ENCODE measurements around the gene NDRG2.

NDRG2 gene

GRCh38 chr14:21057803-21058675 lies 33.2 kb upstream of the NDRG2 start, which contains the start of gene RNASE8:
TSS of gene RNASE8 (plus strand) at chr14:21057822. CDS start at chr14:21057893, 71 bp downstream.
- H3K9me3 ChIP-seq, result no peaks in the 10 kb centered on the region
- no peaks in the 10 kb centered on the region for H3K4me1 ChIP-seq (ENCODE audit: control insufficient read depth in 1 of 2, insufficient read depth in 1 of 2, low read depth in 1 of 2, low read length in 1 of 2)
- H3K36me3 ChIP-seq, result no peaks in the 10 kb centered on the region
- H3K4me3 ChIP-seq (ENCODE audit: low read depth in 1 of 2, low read length in 1 of 2), result no peak within 1 kb of the TSS
- H3K27me3 ChIP-seq, result peaks cover 30% of the 10 kb centered on the region
- H3K27ac ChIP-seq, result no peak within 1 kb of the TSS
- no peak for TF ChIP-seq CTCF (IDR thresholded peaks at IDR 0.05)

GRCh38 chr14:21056520-21057163 lies 31.8 kb upstream of the NDRG2 start:
- Histone ChIP-seq H3K27ac (no peak overlapping the region), H3K36me3 (no peaks in the 10 kb centered on the region), H3K4me1 (ENCODE audit: control insufficient read depth in 1 of 2, insufficient read depth in 1 of 2, low read depth in 1 of 2, low read length in 1 of 2) (no peaks in the 10 kb centered on the region), H3K27me3 (peaks cover 17% of the 10 kb centered on the region), H3K4me3 (ENCODE audit: low read depth in 1 of 2, low read length in 1 of 2) (no peak overlapping the region), H3K9me3 (no peaks in the 10 kb centered on the region)
- no peak for TF ChIP-seq CTCF (IDR thresholded peaks at IDR 0.05)

GRCh38 chr14:21055432-21056117 lies 30.7 kb upstream of the NDRG2 start:
- Histone ChIP-seq H3K4me1 (ENCODE audit: control insufficient read depth in 1 of 2, insufficient read depth in 1 of 2, low read depth in 1 of 2, low read length in 1 of 2) (no peaks in the 10 kb centered on the region), H3K36me3 (no peaks in the 10 kb centered on the region), H3K27ac (no peak overlapping the region), H3K27me3 (peaks cover 7% of the 10 kb centered on the region), H3K4me3 (ENCODE audit: low read depth in 1 of 2, low read length in 1 of 2) (no peak overlapping the region), H3K9me3 (no peaks in the 10 kb centered on the region)
- no peak for TF ChIP-seq CTCF (IDR thresholded peaks at IDR 0.05)

GRCh38 chr14:21054768-21055145 lies 29.9 kb upstream of the NDRG2 start:
- peaks cover under 1% of the 10 kb centered on the region for H3K27me3 ChIP-seq
- no peaks in the 10 kb centered on the region for H3K36me3 ChIP-seq
- TF ChIP-seq CTCF (IDR thresholded peaks at IDR 0.05), result no peak
- no peaks in the 10 kb centered on the region for H3K9me3 ChIP-seq
- no peaks in the 10 kb centered on the region for H3K4me1 ChIP-seq (ENCODE audit: control insufficient read depth in 1 of 2, insufficient read depth in 1 of 2, low read depth in 1 of 2, low read length in 1 of 2)
- no peak overlapping the region for H3K27ac ChIP-seq
- H3K4me3 ChIP-seq (ENCODE audit: low read depth in 1 of 2, low read length in 1 of 2), result no peak overlapping the region

- Histone ChIP-seq H3K36me3 (no peaks in the 10 kb centered on the region), H3K27ac (no peak overlapping the region), H3K9me3 (no peaks in the 10 kb centered on the region), H3K27me3 (no peaks in the 10 kb centered on the region), H3K4me1 (ENCODE audit: control insufficient read depth in 1 of 2, insufficient read depth in 1 of 2, low read depth in 1 of 2, low read length in 1 of 2) (no peaks in the 10 kb centered on the region), H3K4me3 (ENCODE audit: low read depth in 1 of 2, low read length in 1 of 2) (no peak overlapping the region)
- no peak for TF ChIP-seq CTCF (IDR thresholded peaks at IDR 0.05)
Observed at GRCh38 chr14:21054123-21054767, 29.4 kb upstream of the NDRG2 start.
